ENCODE measurements around the gene SDSL. TPM values are rescaled to one million over a fixed set of nuclear protein-coding genes. Genes with fewer than 3 reads are reported as not detected.

SDSL gene
- total and polyA plus RNA-seq, 2 experiments from 2014 or later = not detected

DNA sequence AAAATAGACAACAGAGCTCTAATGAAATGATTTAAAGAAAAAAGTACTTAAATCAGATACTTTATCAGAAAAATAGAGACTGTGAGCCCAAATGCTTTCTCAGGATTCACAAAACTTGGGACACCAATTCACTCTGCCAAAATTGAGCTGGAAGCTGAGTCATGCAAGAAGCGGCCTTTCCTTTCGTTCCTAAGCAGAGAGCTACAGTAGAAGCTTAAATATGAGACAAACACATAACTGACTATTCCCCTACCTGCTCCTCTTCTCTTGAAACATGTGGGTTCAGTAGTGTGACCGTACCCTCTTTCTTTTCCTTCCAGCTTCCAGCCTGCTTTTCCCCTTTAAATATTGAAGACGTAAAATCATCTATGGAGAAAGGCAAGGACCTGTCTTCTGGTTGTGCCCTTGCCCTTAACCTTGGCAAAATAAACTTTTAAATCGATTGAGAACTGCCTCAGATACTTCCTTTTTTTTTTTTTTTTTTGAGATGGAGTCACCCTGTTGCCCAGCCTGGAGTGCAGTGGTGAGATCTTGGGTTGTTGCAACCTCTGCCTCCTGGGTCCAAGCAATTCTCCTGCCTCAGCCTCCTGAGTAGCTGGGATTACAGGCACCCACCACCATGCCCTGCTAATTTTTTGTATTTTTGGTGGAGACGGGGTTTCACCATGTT is 14.1 kb upstream of the SDSL start:
- H3K36me3 Mint-ChIP-seq (ENCODE audit: low read depth) = no peaks in the 10 kb centered on the region
- Histone ChIP-seq H3K36me3 (ENCODE audit: insufficient read depth) (no peaks in the 10 kb centered on the region), H3K4me2 (no peak overlapping the region), H4K20me1 (replicated peaks; ENCODE audit: insufficient read depth) (no peaks in the 10 kb centered on the region), H3K27ac (ENCODE audit: low read depth) (no peak overlapping the region), H3K9me2 (ENCODE audit: insufficient read depth) (no peaks in the 10 kb centered on the region), H3K4me3 (no peak overlapping the region), H3K27me3 (ENCODE audit: insufficient read depth) (no peaks in the 10 kb centered on the region), H3F3A (replicated peaks; ENCODE audit: low read depth) (no peaks in the 10 kb centered on the region), H3K79me2 (replicated peaks; ENCODE audit: insufficient read depth) (no peaks in the 10 kb centered on the region), H3K4me1 (ENCODE audit: insufficient read depth) (peaks cover 25% of the 10 kb centered on the region), H2AFZ (no peak overlapping the region)
- H3K4me1 Mint-ChIP-seq = peaks cover 22% of the 10 kb centered on the region
- no peak for ATAC-seq
- H3K27me3 Mint-ChIP-seq (ENCODE audit: insufficient read depth, low read depth, poor library complexity) = peaks cover 2% of the 10 kb centered on the region
- TF ChIP-seq, protein P1, sequence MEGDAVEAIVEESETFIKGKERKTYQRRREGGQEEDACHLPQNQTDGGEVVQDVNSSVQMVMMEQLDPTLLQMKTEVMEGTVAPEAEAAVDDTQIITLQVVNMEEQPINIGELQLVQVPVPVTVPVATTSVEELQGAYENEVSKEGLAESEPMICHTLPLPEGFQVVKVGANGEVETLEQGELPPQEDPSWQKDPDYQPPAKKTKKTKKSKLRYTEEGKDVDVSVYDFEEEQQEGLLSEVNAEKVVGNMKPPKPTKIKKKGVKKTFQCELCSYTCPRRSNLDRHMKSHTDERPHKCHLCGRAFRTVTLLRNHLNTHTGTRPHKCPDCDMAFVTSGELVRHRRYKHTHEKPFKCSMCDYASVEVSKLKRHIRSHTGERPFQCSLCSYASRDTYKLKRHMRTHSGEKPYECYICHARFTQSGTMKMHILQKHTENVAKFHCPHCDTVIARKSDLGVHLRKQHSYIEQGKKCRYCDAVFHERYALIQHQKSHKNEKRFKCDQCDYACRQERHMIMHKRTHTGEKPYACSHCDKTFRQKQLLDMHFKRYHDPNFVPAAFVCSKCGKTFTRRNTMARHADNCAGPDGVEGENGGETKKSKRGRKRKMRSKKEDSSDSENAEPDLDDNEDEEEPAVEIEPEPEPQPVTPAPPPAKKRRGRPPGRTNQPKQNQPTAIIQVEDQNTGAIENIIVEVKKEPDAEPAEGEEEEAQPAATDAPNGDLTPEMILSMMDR (conservative IDR thresholded peaks at IDR 0.05; ENCODE audit: low read depth in 2 of 2) = no peak
- TF ChIP-seq NANOG (IDR thresholded peaks at IDR 0.05; ENCODE audit: borderline replicate concordance) (no peak), STAT1 (IDR thresholded peaks at IDR 0.05; ENCODE audit: unreplicated experiment) (no peak), ZNF114 (CRISPR knock-in tag; IDR thresholded peaks at IDR 0.05) (no peak), POLR2AphosphoS5 (IDR thresholded peaks at IDR 0.05; ENCODE audit: low read depth) (no peak), EZH2phosphoT487 (IDR thresholded peaks at IDR 0.05; ENCODE audit: unreplicated experiment) (no peak), EZH2 (IDR thresholded peaks at IDR 0.05; ENCODE audit: low read depth, unreplicated experiment) (no peak), JUNB (IDR thresholded peaks at IDR 0.05; ENCODE audit: unreplicated experiment) (no peak), CREB1 (CRISPR knock-in tag; IDR thresholded peaks at IDR 0.05; ENCODE audit: low read depth) (no peak), ZNF331 (CRISPR knock-in tag; IDR thresholded peaks at IDR 0.05; ENCODE audit: low read depth) (no peak)
- TF ChIP-seq, protein P2, sequence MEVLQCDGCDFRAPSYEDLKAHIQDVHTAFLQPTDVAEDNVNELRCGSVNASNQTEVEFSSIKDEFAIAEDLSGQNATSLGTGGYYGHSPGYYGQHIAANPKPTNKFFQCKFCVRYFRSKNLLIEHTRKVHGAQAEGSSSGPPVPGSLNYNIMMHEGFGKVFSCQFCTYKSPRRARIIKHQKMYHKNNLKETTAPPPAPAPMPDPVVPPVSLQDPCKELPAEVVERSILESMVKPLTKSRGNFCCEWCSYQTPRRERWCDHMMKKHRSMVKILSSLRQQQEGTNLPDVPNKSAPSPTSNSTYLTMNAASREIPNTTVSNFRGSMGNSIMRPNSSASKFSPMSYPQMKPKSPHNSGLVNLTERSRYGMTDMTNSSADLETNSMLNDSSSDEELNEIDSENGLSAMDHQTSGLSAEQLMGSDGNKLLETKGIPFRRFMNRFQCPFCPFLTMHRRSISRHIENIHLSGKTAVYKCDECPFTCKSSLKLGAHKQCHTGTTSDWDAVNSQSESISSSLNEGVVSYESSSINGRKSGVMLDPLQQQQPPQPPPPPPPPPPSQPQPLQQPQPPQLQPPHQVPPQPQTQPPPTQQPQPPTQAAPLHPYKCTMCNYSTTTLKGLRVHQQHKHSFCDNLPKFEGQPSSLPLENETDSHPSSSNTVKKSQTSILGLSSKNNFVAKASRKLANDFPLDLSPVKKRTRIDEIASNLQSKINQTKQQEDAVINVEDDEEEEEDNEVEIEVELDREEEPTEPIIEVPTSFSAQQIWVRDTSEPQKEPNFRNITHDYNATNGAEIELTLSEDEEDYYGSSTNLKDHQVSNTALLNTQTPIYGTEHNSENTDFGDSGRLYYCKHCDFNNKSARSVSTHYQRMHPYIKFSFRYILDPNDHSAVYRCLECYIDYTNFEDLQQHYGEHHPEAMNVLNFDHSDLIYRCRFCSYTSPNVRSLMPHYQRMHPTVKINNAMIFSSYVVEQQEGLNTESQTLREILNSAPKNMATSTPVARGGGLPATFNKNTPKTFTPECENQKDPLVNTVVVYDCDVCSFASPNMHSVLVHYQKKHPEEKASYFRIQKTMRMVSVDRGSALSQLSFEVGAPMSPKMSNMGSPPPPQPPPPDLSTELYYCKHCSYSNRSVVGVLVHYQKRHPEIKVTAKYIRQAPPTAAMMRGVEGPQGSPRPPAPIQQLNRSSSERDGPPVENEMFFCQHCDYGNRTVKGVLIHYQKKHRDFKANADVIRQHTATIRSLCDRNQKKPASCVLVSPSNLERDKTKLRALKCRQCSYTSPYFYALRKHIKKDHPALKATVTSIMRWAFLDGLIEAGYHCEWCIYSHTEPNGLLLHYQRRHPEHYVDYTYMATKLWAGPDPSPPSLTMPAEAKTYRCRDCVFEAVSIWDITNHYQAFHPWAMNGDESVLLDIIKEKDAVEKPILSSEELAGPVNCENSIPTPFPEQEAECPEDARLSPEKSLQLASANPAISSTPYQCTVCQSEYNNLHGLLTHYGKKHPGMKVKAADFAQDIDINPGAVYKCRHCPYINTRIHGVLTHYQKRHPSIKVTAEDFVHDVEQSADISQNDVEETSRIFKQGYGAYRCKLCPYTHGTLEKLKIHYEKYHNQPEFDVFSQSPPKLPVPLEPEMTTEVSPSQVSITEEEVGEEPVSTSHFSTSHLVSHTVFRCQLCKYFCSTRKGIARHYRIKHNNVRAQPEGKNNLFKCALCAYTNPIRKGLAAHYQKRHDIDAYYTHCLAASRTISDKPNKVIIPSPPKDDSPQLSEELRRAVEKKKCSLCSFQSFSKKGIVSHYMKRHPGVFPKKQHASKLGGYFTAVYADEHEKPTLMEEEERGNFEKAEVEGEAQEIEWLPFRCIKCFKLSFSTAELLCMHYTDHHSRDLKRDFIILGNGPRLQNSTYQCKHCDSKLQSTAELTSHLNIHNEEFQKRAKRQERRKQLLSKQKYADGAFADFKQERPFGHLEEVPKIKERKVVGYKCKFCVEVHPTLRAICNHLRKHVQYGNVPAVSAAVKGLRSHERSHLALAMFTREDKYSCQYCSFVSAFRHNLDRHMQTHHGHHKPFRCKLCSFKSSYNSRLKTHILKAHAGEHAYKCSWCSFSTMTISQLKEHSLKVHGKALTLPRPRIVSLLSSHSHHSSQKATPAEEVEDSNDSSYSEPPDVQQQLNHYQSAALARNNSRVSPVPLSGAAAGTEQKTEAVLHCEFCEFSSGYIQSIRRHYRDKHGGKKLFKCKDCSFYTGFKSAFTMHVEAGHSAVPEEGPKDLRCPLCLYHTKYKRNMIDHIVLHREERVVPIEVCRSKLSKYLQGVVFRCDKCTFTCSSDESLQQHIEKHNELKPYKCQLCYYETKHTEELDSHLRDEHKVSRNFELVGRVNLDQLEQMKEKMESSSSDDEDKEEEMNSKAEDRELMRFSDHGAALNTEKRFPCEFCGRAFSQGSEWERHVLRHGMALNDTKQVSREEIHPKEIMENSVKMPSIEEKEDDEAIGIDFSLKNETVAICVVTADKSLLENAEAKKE (CRISPR knock-in tag; IDR thresholded peaks at IDR 0.05) = no peak
- TF ChIP-seq, protein P3, sequence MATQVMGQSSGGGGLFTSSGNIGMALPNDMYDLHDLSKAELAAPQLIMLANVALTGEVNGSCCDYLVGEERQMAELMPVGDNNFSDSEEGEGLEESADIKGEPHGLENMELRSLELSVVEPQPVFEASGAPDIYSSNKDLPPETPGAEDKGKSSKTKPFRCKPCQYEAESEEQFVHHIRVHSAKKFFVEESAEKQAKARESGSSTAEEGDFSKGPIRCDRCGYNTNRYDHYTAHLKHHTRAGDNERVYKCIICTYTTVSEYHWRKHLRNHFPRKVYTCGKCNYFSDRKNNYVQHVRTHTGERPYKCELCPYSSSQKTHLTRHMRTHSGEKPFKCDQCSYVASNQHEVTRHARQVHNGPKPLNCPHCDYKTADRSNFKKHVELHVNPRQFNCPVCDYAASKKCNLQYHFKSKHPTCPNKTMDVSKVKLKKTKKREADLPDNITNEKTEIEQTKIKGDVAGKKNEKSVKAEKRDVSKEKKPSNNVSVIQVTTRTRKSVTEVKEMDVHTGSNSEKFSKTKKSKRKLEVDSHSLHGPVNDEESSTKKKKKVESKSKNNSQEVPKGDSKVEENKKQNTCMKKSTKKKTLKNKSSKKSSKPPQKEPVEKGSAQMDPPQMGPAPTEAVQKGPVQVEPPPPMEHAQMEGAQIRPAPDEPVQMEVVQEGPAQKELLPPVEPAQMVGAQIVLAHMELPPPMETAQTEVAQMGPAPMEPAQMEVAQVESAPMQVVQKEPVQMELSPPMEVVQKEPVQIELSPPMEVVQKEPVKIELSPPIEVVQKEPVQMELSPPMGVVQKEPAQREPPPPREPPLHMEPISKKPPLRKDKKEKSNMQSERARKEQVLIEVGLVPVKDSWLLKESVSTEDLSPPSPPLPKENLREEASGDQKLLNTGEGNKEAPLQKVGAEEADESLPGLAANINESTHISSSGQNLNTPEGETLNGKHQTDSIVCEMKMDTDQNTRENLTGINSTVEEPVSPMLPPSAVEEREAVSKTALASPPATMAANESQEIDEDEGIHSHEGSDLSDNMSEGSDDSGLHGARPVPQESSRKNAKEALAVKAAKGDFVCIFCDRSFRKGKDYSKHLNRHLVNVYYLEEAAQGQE (IDR thresholded peaks at IDR 0.05; ENCODE audit: unreplicated experiment) = no peak
- TF ChIP-seq, protein P4, sequence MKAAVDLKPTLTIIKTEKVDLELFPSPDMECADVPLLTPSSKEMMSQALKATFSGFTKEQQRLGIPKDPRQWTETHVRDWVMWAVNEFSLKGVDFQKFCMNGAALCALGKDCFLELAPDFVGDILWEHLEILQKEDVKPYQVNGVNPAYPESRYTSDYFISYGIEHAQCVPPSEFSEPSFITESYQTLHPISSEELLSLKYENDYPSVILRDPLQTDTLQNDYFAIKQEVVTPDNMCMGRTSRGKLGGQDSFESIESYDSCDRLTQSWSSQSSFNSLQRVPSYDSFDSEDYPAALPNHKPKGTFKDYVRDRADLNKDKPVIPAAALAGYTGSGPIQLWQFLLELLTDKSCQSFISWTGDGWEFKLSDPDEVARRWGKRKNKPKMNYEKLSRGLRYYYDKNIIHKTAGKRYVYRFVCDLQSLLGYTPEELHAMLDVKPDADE (IDR thresholded peaks at IDR 0.05) = no peak
- DNase-seq (ENCODE audit: low spot score) = no peak
- H3K9me3 Mint-ChIP-seq = no peaks in the 10 kb centered on the region
- H3K4me3 Mint-ChIP-seq = no peak overlapping the region
- no peak overlapping the region for H3K27ac Mint-ChIP-seq

Data from GM23338 (cell line).